Measurements from ENCODE around the gene TSPO.

Gene TSPO

GRCh38 chr22:43199541-43199940, 48.2 kb downstream of the TSPO start:
- TF ChIP-seq CTCF (conservative IDR thresholded peaks at IDR 0.05; ENCODE audit: low read length): no peak
- H3K4me3 ChIP-seq (ENCODE audit: low read length): no peak overlapping the region
- DNase-seq (ENCODE audit: low read depth): no peak

GRCh38 chr22:43200031-43200430, 48.7 kb downstream of the TSPO start:
- DNase-seq (ENCODE audit: low read depth): no peak
- no peak overlapping the region for H3K4me3 ChIP-seq (ENCODE audit: low read length)
- no peak for TF ChIP-seq CTCF (conservative IDR thresholded peaks at IDR 0.05; ENCODE audit: low read length)

- TF ChIP-seq CTCF (conservative IDR thresholded peaks at IDR 0.05; ENCODE audit: low read length): no peak
- DNase-seq (ENCODE audit: low read depth): no peak
- no peak overlapping the region for H3K4me3 ChIP-seq (ENCODE audit: low read length)
Measured at GRCh38 chr22:43200555-43200954, 49.2 kb downstream of the TSPO start.

GRCh38 chr22:43201486-43202219, 50.3 kb downstream of the TSPO start:
- no peak for TF ChIP-seq CTCF (conservative IDR thresholded peaks at IDR 0.05; ENCODE audit: low read length)
- H3K4me3 ChIP-seq (ENCODE audit: low read length): no peak overlapping the region
- no peak for DNase-seq (ENCODE audit: low read depth)

- DNase-seq (ENCODE audit: low read depth): no peak
- H3K4me3 ChIP-seq (ENCODE audit: low read length): no peak overlapping the region
- TF ChIP-seq CTCF (conservative IDR thresholded peaks at IDR 0.05; ENCODE audit: low read length): no peak
Measured at GRCh38 chr22:43202326-43202725, 51.0 kb downstream of the TSPO start.

- no peak overlapping the region for H3K4me3 ChIP-seq (ENCODE audit: low read length)
- DNase-seq (ENCODE audit: low read depth): no peak
- TF ChIP-seq CTCF (conservative IDR thresholded peaks at IDR 0.05; ENCODE audit: low read length): no peak
Measured at GRCh38 chr22:43202756-43203410, 51.5 kb downstream of the TSPO start.

GRCh38 chr22:43203471-43203981, 52.2 kb downstream of the TSPO start:
- no peak for DNase-seq (ENCODE audit: low read depth)
- no peak overlapping the region for H3K4me3 ChIP-seq (ENCODE audit: low read length)
- TF ChIP-seq CTCF (conservative IDR thresholded peaks at IDR 0.05; ENCODE audit: low read length): no peak
